ENCODE data around the gene CCDC9B.
A peak's percentile ranks its signal among the peaks of the same experiment; 100 is the strongest.

Gene CCDC9B

GRCh38 chr15:40286794-40287193 lies 53.9 kb downstream of the CCDC9B start:
- DNase-seq = no peak

DNA sequence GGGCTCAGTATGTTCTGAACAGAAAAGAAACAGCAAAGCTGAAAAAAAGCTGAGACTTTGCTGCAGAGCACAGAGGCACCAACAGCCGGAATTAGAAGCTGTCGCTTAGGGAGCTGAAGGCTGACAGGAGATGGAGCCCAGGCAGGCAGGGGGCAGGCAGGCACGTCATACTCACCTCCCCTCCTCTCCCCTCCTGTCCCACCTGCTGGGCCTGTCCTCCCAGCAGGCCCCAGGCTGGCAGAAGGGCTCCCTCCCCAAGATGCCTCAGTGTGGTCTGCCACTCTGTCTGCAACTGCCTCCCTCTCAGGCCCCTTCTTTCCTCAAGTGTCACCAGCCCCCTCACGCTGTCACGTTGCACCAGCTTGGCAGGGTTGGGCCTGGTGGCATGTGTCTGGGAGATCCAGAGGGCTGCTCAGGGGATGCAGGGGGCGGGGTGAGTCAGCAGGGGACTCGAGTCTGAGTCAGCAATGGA lies 54.6 kb downstream of the CCDC9B start:
- no peak for DNase-seq

DNA sequence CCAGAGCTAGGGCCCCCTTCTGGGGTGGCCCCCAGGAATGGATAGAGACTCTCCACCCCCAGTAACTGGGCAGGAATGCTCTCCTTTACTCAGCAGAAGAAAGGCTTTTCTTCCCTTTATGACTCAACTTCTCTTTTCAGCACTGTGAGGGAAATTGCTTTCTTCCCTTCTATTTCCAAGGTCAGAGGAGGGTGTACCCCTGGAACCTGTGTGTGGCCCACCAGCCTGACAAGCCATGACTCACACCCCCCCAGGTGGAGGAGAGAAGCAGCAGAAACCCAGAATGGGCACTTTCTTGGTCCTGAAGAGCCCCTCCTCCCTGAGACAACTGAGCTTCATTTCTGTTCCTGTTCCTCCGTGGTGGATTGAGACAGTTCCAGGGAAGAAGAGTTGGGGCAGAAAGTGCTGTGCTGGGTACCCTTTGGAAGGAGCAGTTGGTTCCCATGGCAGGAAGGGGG lies 55.2 kb downstream of the CCDC9B start:
- no peak for DNase-seq

DNA sequence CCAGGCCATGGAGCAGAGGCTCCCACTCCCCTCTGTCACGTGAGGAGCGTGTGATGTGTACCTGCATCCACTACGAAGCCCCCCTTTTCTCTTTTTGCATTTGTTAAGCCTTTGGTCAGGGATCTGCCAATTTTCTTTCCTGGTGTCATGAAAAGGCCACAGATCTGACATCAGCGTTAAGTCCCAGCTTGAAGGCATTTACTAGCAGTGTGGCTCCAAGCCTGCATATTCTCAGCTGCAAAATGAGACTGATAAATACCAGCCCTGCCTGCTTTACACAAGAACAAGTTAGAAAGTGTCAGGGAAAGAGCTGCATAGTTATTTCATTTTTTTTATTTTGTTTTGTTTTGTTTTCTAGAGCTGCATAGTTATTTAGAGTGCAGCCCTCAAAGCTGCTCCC lies 55.6 kb downstream of the CCDC9B start:
- no peak for DNase-seq

DNA sequence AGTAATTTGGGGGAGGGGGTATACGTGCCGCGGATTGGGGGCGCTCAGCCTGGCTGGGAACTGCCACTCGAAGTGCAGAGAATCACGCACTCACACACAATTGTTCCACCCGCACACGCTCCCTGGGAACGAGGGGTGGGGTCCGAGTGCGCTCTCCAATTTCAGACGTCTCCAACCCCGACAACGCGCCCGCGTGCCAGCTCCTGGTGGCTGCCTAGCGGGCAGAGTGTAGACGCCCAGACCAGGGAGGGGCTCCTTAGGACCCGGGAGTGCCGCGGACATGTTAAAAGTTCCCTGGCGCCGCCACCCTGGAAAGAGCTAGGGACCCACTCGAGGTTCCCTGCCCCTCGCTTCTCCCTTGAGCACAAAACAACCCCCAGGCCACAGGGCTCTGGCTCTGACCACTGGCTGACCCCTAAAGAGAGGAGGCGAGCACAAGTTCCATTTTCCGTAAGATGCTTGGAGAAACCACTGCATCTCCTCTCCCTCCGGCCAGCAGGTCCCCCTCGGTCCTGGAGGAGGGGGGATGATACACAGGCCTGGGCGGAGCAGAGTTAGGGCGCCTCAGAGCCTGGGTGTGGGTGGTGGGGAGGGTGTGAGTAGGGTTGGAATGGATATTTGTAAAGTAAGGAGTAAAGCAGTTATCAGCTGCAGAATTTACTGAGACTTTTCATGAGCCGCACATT lies 57.0 kb downstream of the CCDC9B start:
- DNase-seq = no peak

GRCh38 chr15:40282869-40283614 lies 57.7 kb downstream of the CCDC9B start, which contains the start of gene ANKRD63:
Gene ANKRD63, minus strand, starts transcription at chr15:40283064. Its CDS starts 478 bp downstream, at chr15:40282586.
- no peak for DNase-seq

DNA sequence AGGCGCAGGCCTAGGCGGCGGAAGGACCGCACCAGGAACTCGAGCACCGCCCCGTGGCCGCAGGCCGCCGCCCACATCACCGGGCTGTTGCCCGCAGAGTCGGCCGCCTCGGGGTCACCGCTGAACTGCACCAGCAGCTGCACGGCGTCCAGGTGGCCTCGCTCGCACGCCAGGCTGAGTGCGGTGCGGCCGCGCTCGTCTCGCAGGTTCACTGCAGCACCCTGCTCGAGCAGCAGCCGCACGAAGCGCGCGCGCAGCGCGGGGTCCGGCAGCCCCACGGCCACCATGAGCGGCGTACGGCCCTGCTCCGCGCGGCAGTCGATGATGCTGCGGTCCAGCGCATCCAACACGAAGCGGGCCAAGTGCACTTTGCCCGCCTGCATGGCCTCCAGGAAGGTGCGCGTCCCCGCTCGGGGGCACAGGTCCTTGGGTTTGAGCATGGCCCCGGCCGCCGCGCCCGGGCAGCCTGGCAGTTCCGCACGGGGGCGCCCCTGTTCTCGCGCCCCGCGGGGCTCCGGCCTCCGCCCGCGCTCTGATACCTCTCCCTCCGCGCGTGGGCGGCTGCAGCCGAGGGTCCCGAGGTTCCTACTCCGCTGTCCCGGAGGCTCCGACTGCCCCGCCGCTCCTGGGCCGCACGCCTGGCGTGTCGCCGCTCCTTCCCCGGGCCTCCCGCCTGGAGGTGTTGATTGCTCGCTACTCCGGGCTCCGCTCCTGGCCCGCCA lies 58.4 kb downstream of the CCDC9B start:
- DNase-seq = peak; percentile 56

DNA sequence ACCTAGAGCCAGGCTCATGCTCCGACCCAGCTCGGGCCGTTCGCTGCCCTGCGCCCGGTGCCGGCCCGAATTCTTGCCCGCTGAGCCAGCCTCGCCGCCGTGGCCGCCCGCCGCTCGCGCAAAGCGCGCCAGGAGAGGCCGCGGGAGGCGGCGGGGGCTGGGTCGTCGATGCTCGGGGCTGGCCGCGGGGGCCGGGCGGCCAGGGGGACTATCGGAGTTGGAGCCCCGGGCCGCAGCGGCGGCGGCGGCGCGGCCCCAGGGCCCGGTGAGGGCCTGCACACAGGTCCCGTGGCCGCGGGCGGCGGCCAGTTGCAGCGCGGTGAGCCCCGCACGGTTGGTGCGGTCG lies 59.0 kb downstream of the CCDC9B start:
- DNase-seq = no peak
